Measurements from ENCODE around the gene ZCCHC4.

- TF ChIP-seq JUN (IDR thresholded peaks at IDR 0.05) (no peak), CTCF (IDR thresholded peaks at IDR 0.05) (no peak), KDM1A (IDR thresholded peaks at IDR 0.05; ENCODE audit: low read depth) (no peak), CHD2 (IDR thresholded peaks at IDR 0.05; ENCODE audit: low read length, partially characterized antibody) (no peak), ZFP36 (IDR thresholded peaks at IDR 0.05; ENCODE audit: borderline replicate concordance, partially characterized antibody) (no peak), ZC3H11A (IDR thresholded peaks at IDR 0.05) (no peak), CEBPB (IDR thresholded peaks at IDR 0.05) (no peak), GATA3 (IDR thresholded peaks at IDR 0.05; ENCODE audit: borderline replicate concordance) (no peak), REST (IDR thresholded peaks at IDR 0.05) (no peak)
These were observed 4.3 kb upstream of the ZCCHC4 start for GRCh38 chr4:25308306-25308705.
